K562 (cell line): ENCODE results near the gene MCC.

Source experiments
- CHD2 ChIP-seq: IDR thresholded peaks from 2 replicates; pipeline ENCODE4 v1.6.1; 2011; ENCODE audit warnings: low read depth, low read length
- CTCF ChIP-seq, 3 experiments: IDR thresholded peaks in 2 of 3; conservative IDR thresholded peaks in 1 of 3; 2 replicates each; pipeline ENCODE4 v1.5.1; 2011 to 2012; ENCODE audit warnings: low read length in 3 of 3, mild to moderate bottlenecking in 3 of 3, control low read depth in 2 of 3, improper control_type of control experiment in 1 of 3, inconsistent platforms in 1 of 3, low read depth in 1 of 3, mixed read lengths in 1 of 3, moderate library complexity in 1 of 3; ENCODE audit not compliant: insufficient read depth in 2 of 3
- EZH2 ChIP-seq: IDR thresholded peaks from 2 replicates; pipeline ENCODE4 v1.6.1; 2012; ENCODE audit warnings: low read depth, mild to moderate bottlenecking, inconsistent platforms, low read length, borderline replicate concordance
- HCFC1 ChIP-seq: IDR thresholded peaks from 2 replicates; pipeline ENCODE4 v1.6.1; 2012; ENCODE audit warnings: low read depth, low read length, improper control_type of control experiment
- POLR2AphosphoS2 ChIP-seq: IDR thresholded peaks from 2 replicates; pipeline ENCODE4 v1.6.1; 2012; ENCODE audit warnings: low read length, improper control_type of control experiment
- RBBP5 ChIP-seq: fragments of 200-600 bp; sonication (generic); IDR thresholded peaks from 2 replicates; pipeline ENCODE4 v1.6.1; 2012; ENCODE audit warnings: borderline replicate concordance, mild to moderate bottlenecking, low read length, control low read depth, inconsistent platforms; ENCODE audit not compliant: insufficient read depth, poor library complexity, severe bottlenecking
- TSHZ1 ChIP-seq: fragments of 250-450 bp; sonication (Bioruptor Pico); IDR thresholded peaks from 2 replicates; pipeline ENCODE4 v1.4.0; 2020; ENCODE audit warnings: mild to moderate bottlenecking, moderate library complexity
- ZBTB1 ChIP-seq: sonication (generic); formaldehyde crosslinking; IDR thresholded peaks from 2 replicates; pipeline ENCODE4 v1.8.1; 2023; ENCODE audit warnings: missing genetic modification reagents, low read depth, mild to moderate bottlenecking, borderline replicate concordance

GRCh38 chr5:113232667-113233066 lies 255.6 kb downstream of the MCC start:
- TF ChIP-seq ZBTB1 (CRISPR knock-in tag), result no peak
- no peak for TF ChIP-seq TSHZ1 (CRISPR knock-in tag)
- no peak for TF ChIP-seq EZH2
- no peak for TF ChIP-seq CTCF (IDR thresholded peaks at IDR 0.05 in 2 of 3, conservative IDR thresholded peaks at IDR 0.05 in 1 of 3; ENCODE audit: insufficient read depth in 2 of 3, low read depth in 1 of 3, low read length in 3 of 3)
- no peak for TF ChIP-seq HCFC1
- no peak for TF ChIP-seq RBBP5
- no peak for TF ChIP-seq POLR2AphosphoS2
- no peak for TF ChIP-seq CHD2
